WTC11 (cell line): ENCODE measurements around the gene PRRT1. TPM values are rescaled to one million over a fixed set of nuclear protein-coding genes. Genes with fewer than 3 reads are reported as not detected.

Source experiments
- ATAC-seq: fragments of 200-7000 bp; cut with Tn5 transposase; 2 replicates; pipeline ENCODE4 v1.10.0; 2021; ENCODE audit warnings: mild to moderate bottlenecking, moderate library complexity
- CTCF ChIA-PET: fragments of 300-600 bp; sonication (Branson Sonifier 250); formaldehyde crosslinking; loops from one replicate; lab custom pipeline; 2021; ENCODE audit warnings: antibody characterized with exemption; lab: Charles Lee
- POLR2A ChIA-PET: fragments of 350-600 bp; sonication (Branson Sonifier 250); formaldehyde crosslinking; loops from one replicate; lab custom pipeline; 2021; ENCODE audit warnings: antibody characterized with exemption; lab: Charles Lee
- DNase-seq: peaks from one replicate; pipeline ENCODE4 v3.0.0; 2021; ENCODE audit warnings: low spot score
- H3K27ac Mint-ChIP-seq: 2 replicates; pipeline ENCODE4 v1.8.0; 2021; ENCODE audit warnings: mixed read lengths
- H3K27me3 Mint-ChIP-seq: 2 replicates; pipeline ENCODE4 v1.8.0; 2021; ENCODE audit warnings: low read depth, mild to moderate bottlenecking, moderate library complexity, mixed read lengths
- H3K36me3 Mint-ChIP-seq: 2 replicates; pipeline ENCODE4 v1.8.0; 2021; ENCODE audit warnings: mixed read lengths
- H3K4me1 Mint-ChIP-seq: 2 replicates; pipeline ENCODE4 v1.8.0; 2022; ENCODE audit warnings: mixed read lengths
- H3K4me3 Mint-ChIP-seq: 2 replicates; pipeline ENCODE4 v1.8.0; 2021; ENCODE audit warnings: mild to moderate bottlenecking, moderate library complexity, mixed read lengths
- H3K9me3 Mint-ChIP-seq: 2 replicates; pipeline ENCODE4 v1.8.0; 2021; ENCODE audit warnings: mixed read lengths
- CREM ChIP-seq: sonication (generic); formaldehyde crosslinking; IDR thresholded peaks from 2 replicates; pipeline ENCODE4 v1.8.1; 2022; ENCODE audit warnings: mild to moderate bottlenecking, missing genetic modification reagents, moderate library complexity
- ETV6 ChIP-seq: sonication (generic); formaldehyde crosslinking; IDR thresholded peaks from 2 replicates; pipeline ENCODE4 v1.8.1; 2022; ENCODE audit warnings: mild to moderate bottlenecking, missing genetic modification reagents
- GRHL2 ChIP-seq: fragments of 250-450 bp; sonication (Bioruptor Pico); IDR thresholded peaks from 2 replicates; pipeline ENCODE4 v1.8.0; 2022; ENCODE audit warnings: mild to moderate bottlenecking, moderate library complexity; ENCODE audit not compliant: insufficient replicate concordance, severe bottlenecking
- JAZF1 ChIP-seq: fragments of 250-450 bp; sonication (Bioruptor Pico); IDR thresholded peaks from 2 replicates; pipeline ENCODE4 v1.9.0; 2021; ENCODE audit warnings: moderate library complexity, mild to moderate bottlenecking, inconsistent platforms
- KAT7 ChIP-seq: sonication (generic); formaldehyde crosslinking; IDR thresholded peaks from 2 replicates; pipeline ENCODE4 v1.8.1; 2023; ENCODE audit warnings: missing genetic modification reagents, mild to moderate bottlenecking, borderline replicate concordance
- ZNF219 ChIP-seq: sonication (generic); formaldehyde crosslinking; IDR thresholded peaks from 2 replicates; pipeline ENCODE4 v1.8.0; 2023; ENCODE audit warnings: missing genetic modification reagents, mild to moderate bottlenecking, borderline replicate concordance
- ZNF396 ChIP-seq: fragments of 250-450 bp; sonication (Bioruptor Pico); IDR thresholded peaks from 2 replicates; pipeline ENCODE4 v1.8.0; 2021; ENCODE audit warnings: mild to moderate bottlenecking, moderate library complexity, borderline replicate concordance
- ZNF416 ChIP-seq: fragments of 250-450 bp; sonication (Bioruptor Pico); IDR thresholded peaks from 2 replicates; pipeline ENCODE4 v1.9.0; 2021; ENCODE audit warnings: mild to moderate bottlenecking, inconsistent platforms
- total RNA-seq: library from RNA; stranded (reverse); gene quantifications from 3 replicates; pipeline ENCODE4 v1.2.3, GENCODE V29; 2021
- TF ChIP-seq, protein P1 (sequence below): sonication (generic); formaldehyde crosslinking; conservative IDR thresholded peaks from 2 replicates; pipeline ENCODE4 v1.8.1; 2022; ENCODE audit warnings: mild to moderate bottlenecking, missing genetic modification reagents
- TF ChIP-seq, protein P2 (sequence below): sonication (generic); formaldehyde crosslinking; IDR thresholded peaks from 2 replicates; pipeline ENCODE4 v1.8.0; 2022; ENCODE audit warnings: mild to moderate bottlenecking, missing genetic modification reagents
- TF ChIP-seq, protein P3 (sequence below): fragments of 250-450 bp; sonication (Bioruptor Pico); IDR thresholded peaks from 2 replicates; pipeline ENCODE4 v1.9.0; 2021; ENCODE audit warnings: moderate library complexity, mild to moderate bottlenecking, inconsistent platforms, borderline replicate concordance
- TF ChIP-seq, protein P4 (sequence below): fragments of 250-450 bp; sonication (Bioruptor Pico); IDR thresholded peaks from 2 replicates; pipeline ENCODE4 v1.9.0; 2021; ENCODE audit warnings: mild to moderate bottlenecking
- TF ChIP-seq, protein P5 (sequence below): fragments of 250-450 bp; sonication (Bioruptor Pico); IDR thresholded peaks from 2 replicates; pipeline ENCODE4 v1.8.0; 2021; ENCODE audit warnings: mild to moderate bottlenecking
- TF ChIP-seq, protein P6 (sequence below): sonication (generic); formaldehyde crosslinking; IDR thresholded peaks from 2 replicates; pipeline ENCODE4 v1.8.0; 2023; ENCODE audit warnings: missing genetic modification reagents, mild to moderate bottlenecking, borderline replicate concordance
- TF ChIP-seq, protein P7 (sequence below): fragments of 200-600 bp; IDR thresholded peaks from 2 replicates; pipeline ENCODE4 v1.8.0; 2022; ENCODE audit warnings: antibody characterized with exemption

PRRT1 gene
- total RNA-seq, 1 experiment from 2014 or later, result 1.6 TPM

DNA sequence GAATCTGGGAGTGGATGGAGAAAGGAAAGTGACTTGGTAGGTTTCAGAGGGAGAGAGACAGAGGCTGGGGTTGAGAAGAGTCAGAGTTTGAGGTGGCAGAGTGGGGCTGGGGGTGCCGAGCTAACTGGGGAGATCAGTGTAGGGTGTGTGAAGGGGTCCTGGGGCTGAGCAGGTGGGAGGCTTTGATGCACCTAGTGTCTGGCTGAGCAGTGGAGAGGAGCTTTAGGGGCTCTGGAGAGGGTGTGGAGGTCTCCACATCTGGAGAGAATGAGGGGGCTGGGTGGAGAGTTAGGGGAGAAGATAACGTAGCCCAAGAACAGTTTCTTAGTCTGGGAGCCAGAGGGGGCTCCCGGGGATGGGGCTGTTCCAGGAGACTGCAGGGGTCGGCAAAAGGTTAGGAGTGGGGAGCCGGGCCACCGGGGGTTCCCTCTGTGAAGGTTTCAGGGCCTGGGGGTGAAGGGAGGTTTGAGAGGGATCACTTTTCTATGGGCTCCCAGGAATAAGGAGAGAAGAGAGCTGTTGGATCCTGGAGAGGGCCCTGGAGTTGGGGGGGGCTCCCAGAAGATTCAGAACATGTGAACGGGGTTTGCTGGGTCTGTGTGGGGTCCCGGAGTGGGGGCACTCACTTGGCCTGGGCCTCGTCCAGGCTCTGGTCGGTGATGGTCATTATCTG, 37.5 kb upstream of the PRRT1 start:
- POLR2A ChIA-PET, result no interaction called here
- Mint-ChIP-seq H3K27me3 (no peaks in the 10 kb centered on the region), H3K36me3 (peaks cover 22% of the 10 kb centered on the region), H3K4me3 (peak overlapping the region; percentile 85), H3K9me3 (no peaks in the 10 kb centered on the region), H3K4me1 (peaks cover 54% of the 10 kb centered on the region), H3K27ac (peak overlapping the region; percentile 88)
- DNase-seq (no peak), ATAC-seq (no peak)
- no peak for TF ChIP-seq JAZF1 (CRISPR knock-in tag)
- TF ChIP-seq ETV6 (CRISPR knock-in tag), result no peak
- TF ChIP-seq, protein P1, sequence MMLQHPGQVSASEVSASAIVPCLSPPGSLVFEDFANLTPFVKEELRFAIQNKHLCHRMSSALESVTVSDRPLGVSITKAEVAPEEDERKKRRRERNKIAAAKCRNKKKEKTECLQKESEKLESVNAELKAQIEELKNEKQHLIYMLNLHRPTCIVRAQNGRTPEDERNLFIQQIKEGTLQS (CRISPR knock-in tag), result no peak
- TF ChIP-seq, protein P2, sequence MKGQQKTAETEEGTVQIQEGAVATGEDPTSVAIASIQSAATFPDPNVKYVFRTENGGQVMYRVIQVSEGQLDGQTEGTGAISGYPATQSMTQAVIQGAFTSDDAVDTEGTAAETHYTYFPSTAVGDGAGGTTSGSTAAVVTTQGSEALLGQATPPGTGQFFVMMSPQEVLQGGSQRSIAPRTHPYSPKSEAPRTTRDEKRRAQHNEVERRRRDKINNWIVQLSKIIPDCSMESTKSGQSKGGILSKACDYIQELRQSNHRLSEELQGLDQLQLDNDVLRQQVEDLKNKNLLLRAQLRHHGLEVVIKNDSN, result no peak
- no peak for TF ChIP-seq CREM (CRISPR knock-in tag)
- TF ChIP-seq ZNF416 (CRISPR knock-in tag), result no peak
- TF ChIP-seq KAT7 (CRISPR knock-in tag), result no peak
- no peak for TF ChIP-seq GRHL2
- TF ChIP-seq, protein P3, sequence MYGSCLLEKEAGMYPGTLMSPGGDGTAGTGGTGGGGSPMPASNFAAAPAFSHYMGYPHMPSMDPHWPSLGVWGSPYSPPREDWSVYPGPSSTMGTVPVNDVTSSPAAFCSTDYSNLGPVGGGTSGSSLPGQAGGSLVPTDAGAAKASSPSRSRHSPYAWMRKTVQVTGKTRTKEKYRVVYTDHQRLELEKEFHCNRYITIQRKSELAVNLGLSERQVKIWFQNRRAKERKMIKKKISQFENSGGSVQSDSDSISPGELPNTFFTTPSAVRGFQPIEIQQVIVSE (CRISPR knock-in tag), result no peak
- no peak for TF ChIP-seq ZNF219 (CRISPR knock-in tag)
- TF ChIP-seq, protein P4, sequence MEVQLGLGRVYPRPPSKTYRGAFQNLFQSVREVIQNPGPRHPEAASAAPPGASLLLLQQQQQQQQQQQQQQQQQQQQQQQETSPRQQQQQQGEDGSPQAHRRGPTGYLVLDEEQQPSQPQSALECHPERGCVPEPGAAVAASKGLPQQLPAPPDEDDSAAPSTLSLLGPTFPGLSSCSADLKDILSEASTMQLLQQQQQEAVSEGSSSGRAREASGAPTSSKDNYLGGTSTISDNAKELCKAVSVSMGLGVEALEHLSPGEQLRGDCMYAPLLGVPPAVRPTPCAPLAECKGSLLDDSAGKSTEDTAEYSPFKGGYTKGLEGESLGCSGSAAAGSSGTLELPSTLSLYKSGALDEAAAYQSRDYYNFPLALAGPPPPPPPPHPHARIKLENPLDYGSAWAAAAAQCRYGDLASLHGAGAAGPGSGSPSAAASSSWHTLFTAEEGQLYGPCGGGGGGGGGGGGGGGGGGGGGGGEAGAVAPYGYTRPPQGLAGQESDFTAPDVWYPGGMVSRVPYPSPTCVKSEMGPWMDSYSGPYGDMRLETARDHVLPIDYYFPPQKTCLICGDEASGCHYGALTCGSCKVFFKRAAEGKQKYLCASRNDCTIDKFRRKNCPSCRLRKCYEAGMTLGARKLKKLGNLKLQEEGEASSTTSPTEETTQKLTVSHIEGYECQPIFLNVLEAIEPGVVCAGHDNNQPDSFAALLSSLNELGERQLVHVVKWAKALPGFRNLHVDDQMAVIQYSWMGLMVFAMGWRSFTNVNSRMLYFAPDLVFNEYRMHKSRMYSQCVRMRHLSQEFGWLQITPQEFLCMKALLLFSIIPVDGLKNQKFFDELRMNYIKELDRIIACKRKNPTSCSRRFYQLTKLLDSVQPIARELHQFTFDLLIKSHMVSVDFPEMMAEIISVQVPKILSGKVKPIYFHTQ (CRISPR knock-in tag), result no peak
- TF ChIP-seq, protein P5, sequence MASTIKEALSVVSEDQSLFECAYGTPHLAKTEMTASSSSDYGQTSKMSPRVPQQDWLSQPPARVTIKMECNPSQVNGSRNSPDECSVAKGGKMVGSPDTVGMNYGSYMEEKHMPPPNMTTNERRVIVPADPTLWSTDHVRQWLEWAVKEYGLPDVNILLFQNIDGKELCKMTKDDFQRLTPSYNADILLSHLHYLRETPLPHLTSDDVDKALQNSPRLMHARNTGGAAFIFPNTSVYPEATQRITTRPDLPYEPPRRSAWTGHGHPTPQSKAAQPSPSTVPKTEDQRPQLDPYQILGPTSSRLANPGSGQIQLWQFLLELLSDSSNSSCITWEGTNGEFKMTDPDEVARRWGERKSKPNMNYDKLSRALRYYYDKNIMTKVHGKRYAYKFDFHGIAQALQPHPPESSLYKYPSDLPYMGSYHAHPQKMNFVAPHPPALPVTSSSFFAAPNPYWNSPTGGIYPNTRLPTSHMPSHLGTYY (CRISPR knock-in tag), result no peak
- no peak for TF ChIP-seq ZNF396 (CRISPR knock-in tag)
- TF ChIP-seq, protein P6, sequence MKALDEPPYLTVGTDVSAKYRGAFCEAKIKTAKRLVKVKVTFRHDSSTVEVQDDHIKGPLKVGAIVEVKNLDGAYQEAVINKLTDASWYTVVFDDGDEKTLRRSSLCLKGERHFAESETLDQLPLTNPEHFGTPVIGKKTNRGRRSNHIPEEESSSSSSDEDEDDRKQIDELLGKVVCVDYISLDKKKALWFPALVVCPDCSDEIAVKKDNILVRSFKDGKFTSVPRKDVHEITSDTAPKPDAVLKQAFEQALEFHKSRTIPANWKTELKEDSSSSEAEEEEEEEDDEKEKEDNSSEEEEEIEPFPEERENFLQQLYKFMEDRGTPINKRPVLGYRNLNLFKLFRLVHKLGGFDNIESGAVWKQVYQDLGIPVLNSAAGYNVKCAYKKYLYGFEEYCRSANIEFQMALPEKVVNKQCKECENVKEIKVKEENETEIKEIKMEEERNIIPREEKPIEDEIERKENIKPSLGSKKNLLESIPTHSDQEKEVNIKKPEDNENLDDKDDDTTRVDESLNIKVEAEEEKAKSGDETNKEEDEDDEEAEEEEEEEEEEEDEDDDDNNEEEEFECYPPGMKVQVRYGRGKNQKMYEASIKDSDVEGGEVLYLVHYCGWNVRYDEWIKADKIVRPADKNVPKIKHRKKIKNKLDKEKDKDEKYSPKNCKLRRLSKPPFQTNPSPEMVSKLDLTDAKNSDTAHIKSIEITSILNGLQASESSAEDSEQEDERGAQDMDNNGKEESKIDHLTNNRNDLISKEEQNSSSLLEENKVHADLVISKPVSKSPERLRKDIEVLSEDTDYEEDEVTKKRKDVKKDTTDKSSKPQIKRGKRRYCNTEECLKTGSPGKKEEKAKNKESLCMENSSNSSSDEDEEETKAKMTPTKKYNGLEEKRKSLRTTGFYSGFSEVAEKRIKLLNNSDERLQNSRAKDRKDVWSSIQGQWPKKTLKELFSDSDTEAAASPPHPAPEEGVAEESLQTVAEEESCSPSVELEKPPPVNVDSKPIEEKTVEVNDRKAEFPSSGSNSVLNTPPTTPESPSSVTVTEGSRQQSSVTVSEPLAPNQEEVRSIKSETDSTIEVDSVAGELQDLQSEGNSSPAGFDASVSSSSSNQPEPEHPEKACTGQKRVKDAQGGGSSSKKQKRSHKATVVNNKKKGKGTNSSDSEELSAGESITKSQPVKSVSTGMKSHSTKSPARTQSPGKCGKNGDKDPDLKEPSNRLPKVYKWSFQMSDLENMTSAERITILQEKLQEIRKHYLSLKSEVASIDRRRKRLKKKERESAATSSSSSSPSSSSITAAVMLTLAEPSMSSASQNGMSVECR (CRISPR knock-in tag), result no peak
- TF ChIP-seq, protein P7, sequence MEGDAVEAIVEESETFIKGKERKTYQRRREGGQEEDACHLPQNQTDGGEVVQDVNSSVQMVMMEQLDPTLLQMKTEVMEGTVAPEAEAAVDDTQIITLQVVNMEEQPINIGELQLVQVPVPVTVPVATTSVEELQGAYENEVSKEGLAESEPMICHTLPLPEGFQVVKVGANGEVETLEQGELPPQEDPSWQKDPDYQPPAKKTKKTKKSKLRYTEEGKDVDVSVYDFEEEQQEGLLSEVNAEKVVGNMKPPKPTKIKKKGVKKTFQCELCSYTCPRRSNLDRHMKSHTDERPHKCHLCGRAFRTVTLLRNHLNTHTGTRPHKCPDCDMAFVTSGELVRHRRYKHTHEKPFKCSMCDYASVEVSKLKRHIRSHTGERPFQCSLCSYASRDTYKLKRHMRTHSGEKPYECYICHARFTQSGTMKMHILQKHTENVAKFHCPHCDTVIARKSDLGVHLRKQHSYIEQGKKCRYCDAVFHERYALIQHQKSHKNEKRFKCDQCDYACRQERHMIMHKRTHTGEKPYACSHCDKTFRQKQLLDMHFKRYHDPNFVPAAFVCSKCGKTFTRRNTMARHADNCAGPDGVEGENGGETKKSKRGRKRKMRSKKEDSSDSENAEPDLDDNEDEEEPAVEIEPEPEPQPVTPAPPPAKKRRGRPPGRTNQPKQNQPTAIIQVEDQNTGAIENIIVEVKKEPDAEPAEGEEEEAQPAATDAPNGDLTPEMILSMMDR, result no peak
- CTCF ChIA-PET, result interaction anchor here (1.1 to 1.2 kb wide), 2 partner anchors 10 to 12 kb away, joined by 3 to 4 read pairs; partner anchors contain the start of gene RNF5
